H9 (cell line): ENCODE measurements around the gene HNF1B. TPM values are rescaled to one million over a fixed set of nuclear protein-coding genes. Genes with fewer than 3 reads are reported as not detected.

Source experiments
- DNase-seq: peaks from one replicate; pipeline ENCODE4 v3.0.0-alpha.2; 2017
- H2AFZ ChIP-seq: one replicate; pipeline ENCODE4 v1.6.1; 2013; ENCODE audit warnings: mild to moderate bottlenecking, low read length, control low read depth, moderate library complexity
- H2AK5ac ChIP-seq: 2 replicates; pipeline ENCODE4 v1.6.1; 2013; ENCODE audit warnings: low read length, control low read depth, mixed read lengths; ENCODE audit not compliant: insufficient read length
- H2BK120ac ChIP-seq: one replicate; pipeline ENCODE4 v1.6.1; 2013; ENCODE audit warnings: low read depth, mild to moderate bottlenecking, low read length, control low read depth, inconsistent platforms; ENCODE audit not compliant: poor library complexity, severe bottlenecking
- H2BK12ac ChIP-seq: 2 replicates; pipeline ENCODE4 v1.6.1; 2013; ENCODE audit warnings: low read length, control low read depth, mixed read lengths, low read depth; ENCODE audit not compliant: insufficient read length
- H2BK15ac ChIP-seq: 2 replicates; pipeline ENCODE4 v1.6.1; 2013; ENCODE audit warnings: low read depth, low read length, control low read depth
- H2BK20ac ChIP-seq: one replicate; pipeline ENCODE4 v1.6.1; 2013; ENCODE audit warnings: low read depth, mild to moderate bottlenecking, low read length, control low read depth, inconsistent platforms; ENCODE audit not compliant: poor library complexity, severe bottlenecking
- H2BK5ac ChIP-seq: 2 replicates; pipeline ENCODE4 v1.6.1; 2013; ENCODE audit warnings: low read length, control low read depth, mixed read lengths; ENCODE audit not compliant: insufficient read length
- H3K14ac ChIP-seq: 2 replicates; pipeline ENCODE4 v1.6.1; 2013; ENCODE audit warnings: low read length, control low read depth; ENCODE audit not compliant: insufficient read depth
- H3K18ac ChIP-seq: 2 replicates; pipeline ENCODE4 v1.6.1; 2013; ENCODE audit warnings: low read depth, mild to moderate bottlenecking, mixed read lengths, low read length, control low read depth; ENCODE audit not compliant: insufficient read length
- H3K23ac ChIP-seq: 2 replicates; pipeline ENCODE4 v1.6.1; 2013; ENCODE audit warnings: low read length, control low read depth, mixed read lengths, low read depth; ENCODE audit not compliant: insufficient read length
- H3K23me2 ChIP-seq: 2 replicates; pipeline ENCODE4 v1.6.1; 2013; ENCODE audit warnings: low read depth, mild to moderate bottlenecking, mixed read lengths, low read length, control low read depth; ENCODE audit not compliant: insufficient read length, poor library complexity, severe bottlenecking
- H3K27ac ChIP-seq: 2 replicates; pipeline ENCODE4 v1.5.1; 2013; ENCODE audit warnings: low read length, control low read depth, mixed read lengths, low read depth; ENCODE audit not compliant: insufficient read length
- H3K27me3 ChIP-seq: 2 replicates; pipeline ENCODE4 v1.6.1; 2013; ENCODE audit warnings: low read length, control low read depth, inconsistent platforms; ENCODE audit not compliant: insufficient read depth
- H3K4ac ChIP-seq: 2 replicates; pipeline ENCODE4 v1.6.1; 2013; ENCODE audit warnings: low read depth, mild to moderate bottlenecking, control low read depth, inconsistent platforms, low read length, moderate library complexity
- H3K4me1 ChIP-seq: 2 replicates; pipeline ENCODE4 v1.6.1; 2013; ENCODE audit warnings: low read length, control low read depth, inconsistent platforms; ENCODE audit not compliant: insufficient read depth
- H3K4me2 ChIP-seq: 2 replicates; pipeline ENCODE4 v1.6.1; 2013; ENCODE audit warnings: low read length, control low read depth, mixed read lengths; ENCODE audit not compliant: insufficient read length, insufficient read depth
- H3K56ac ChIP-seq: 2 replicates; pipeline ENCODE4 v1.6.1; 2013; ENCODE audit warnings: low read depth, mild to moderate bottlenecking, mixed read lengths, low read length, control low read depth; ENCODE audit not compliant: insufficient read length
- H3K79me1 ChIP-seq: 2 replicates; pipeline ENCODE4 v1.6.1; 2013; ENCODE audit warnings: low read depth, mild to moderate bottlenecking, moderate library complexity, low read length, control low read depth, inconsistent platforms; ENCODE audit not compliant: insufficient read depth, poor library complexity, severe bottlenecking
- H3K79me2 ChIP-seq: 2 replicates; pipeline ENCODE4 v1.6.1; 2013; ENCODE audit warnings: low read length, control low read depth, inconsistent platforms; ENCODE audit not compliant: insufficient read depth
- H3K9ac ChIP-seq: 2 replicates; pipeline ENCODE4 v1.6.1; 2013; ENCODE audit warnings: low read length, control low read depth, mixed read lengths; ENCODE audit not compliant: insufficient read length; ENCODE audit errors: extremely low read depth
- H3K9me3 ChIP-seq: one replicate; pipeline ENCODE4 v1.6.1; 2013; ENCODE audit warnings: low read depth, low read length, inconsistent platforms; ENCODE audit not compliant: control insufficient read depth
- H3T11ph ChIP-seq: one replicate; pipeline ENCODE4 v1.6.1; 2013; ENCODE audit warnings: mild to moderate bottlenecking, low read length, control low read depth, inconsistent platforms
- H4K20me1 ChIP-seq: one replicate; pipeline ENCODE4 v1.6.1; 2013; ENCODE audit not compliant: control insufficient read depth, insufficient read length, insufficient read depth
- H4K5ac ChIP-seq: 2 replicates; pipeline ENCODE4 v1.6.1; 2013; ENCODE audit warnings: low read depth, mild to moderate bottlenecking, mixed read lengths, low read length, control low read depth; ENCODE audit not compliant: insufficient read length
- H4K8ac ChIP-seq: replicated peaks from 2 replicates; pipeline ENCODE4 v1.6.1; 2013; ENCODE audit warnings: low read length, control low read depth, mixed read lengths, low read depth; ENCODE audit not compliant: insufficient read length
- H4K91ac ChIP-seq: 2 replicates; pipeline ENCODE4 v1.6.1; 2013; ENCODE audit warnings: low read depth, mild to moderate bottlenecking, moderate library complexity, mixed read lengths, low read length, control low read depth; ENCODE audit not compliant: insufficient read length
- H3K27ac Mint-ChIP-seq, 3 experiments: 2 replicates in 2 of 3; 3 replicates in 1 of 3; pipeline ENCODE4 v1.8.0; 2020 to 2021; ENCODE audit warnings: mixed read lengths in 3 of 3, mild to moderate bottlenecking in 1 of 3, moderate library complexity in 1 of 3
- H3K27me3 Mint-ChIP-seq: 2 replicates; pipeline ENCODE4 v1.8.0; 2021; ENCODE audit warnings: low read depth, mild to moderate bottlenecking, moderate library complexity, mixed read lengths
- H3K36me3 Mint-ChIP-seq, 3 experiments: 2 replicates in 2 of 3; 3 replicates in 1 of 3; pipeline ENCODE4 v1.8.0; 2020 to 2021; ENCODE audit warnings: low read depth in 3 of 3, mixed read lengths in 3 of 3; ENCODE audit not compliant: insufficient read depth in 1 of 3
- H3K4me1 Mint-ChIP-seq, 2 experiments: 2 replicates each; pipeline ENCODE4 v1.8.0; 2020; ENCODE audit warnings: mixed read lengths in 2 of 2
- H3K4me3 Mint-ChIP-seq, 2 experiments: 2 replicates in 1 of 2; 3 replicates in 1 of 2; pipeline ENCODE4 v1.8.0; 2020 to 2021; ENCODE audit warnings: mild to moderate bottlenecking in 2 of 2, mixed read lengths in 2 of 2, moderate library complexity in 1 of 2
- H3K9me3 Mint-ChIP-seq, 2 experiments: 2 replicates in 1 of 2; 3 replicates in 1 of 2; pipeline ENCODE4 v1.8.0; 2020; ENCODE audit warnings: mild to moderate bottlenecking in 2 of 2, mixed read lengths in 2 of 2, moderate library complexity in 1 of 2
- CTCF ChIP-seq: fragments of 200-600 bp; sonication (generic); conservative IDR thresholded peaks from 3 replicates; pipeline ENCODE4 v1.8.0; 2021; ENCODE audit warnings: antibody characterized with exemption, mild to moderate bottlenecking
- WGBS: extraction: QIAGEN DNeasy Blood & Tissue Kit; methylation state at CpG from one replicate; pipeline ENCODE4 v1.1.7; 2013; ENCODE audit warnings: missing lambda C conversion rate, low lambda C conversion rate, mixed read lengths; ENCODE audit not compliant: insufficient read length; ENCODE audit errors: extremely low coverage; 5-methylcytosine and 5-hydroxymethylcytosine counted together
- total RNA-seq: library from RNA; stranded (reverse); gene quantifications from 2 replicates; pipeline ENCODE4 v1.2.1, GENCODE V29; 2021

The HNF1B gene
- total RNA-seq, 1 experiment from 2014 or later: not detected

GRCh38 chr17:37750768-37751475, 6.1 kb upstream of the HNF1B start:
- no peak overlapping the region for H4K8ac ChIP-seq
- no peaks in the 10 kb centered on the region for H3K9me3 Mint-ChIP-seq
- no peak overlapping the region for H3K18ac ChIP-seq
- H3K4me1 ChIP-seq: no peaks in the 10 kb centered on the region
- no peak overlapping the region for H4K91ac ChIP-seq
- no peaks in the 10 kb centered on the region for H3K9me3 ChIP-seq
- H3K4me2 ChIP-seq: no peak overlapping the region
- H4K20me1 ChIP-seq: no peaks in the 10 kb centered on the region
- H3K4me3 Mint-ChIP-seq: no peak overlapping the region
- no peak overlapping the region for H2BK12ac ChIP-seq
- H3K27me3 Mint-ChIP-seq: peaks cover 73% of the 10 kb centered on the region
- H3K27me3 ChIP-seq: peaks cover 22% of the 10 kb centered on the region; the same call in 1 of the 2 replicates
- no peak overlapping the region for H3K23ac ChIP-seq
- H3K79me1 ChIP-seq: no peaks in the 10 kb centered on the region
- H2BK20ac ChIP-seq: no peak overlapping the region
- H2BK5ac ChIP-seq: no peak overlapping the region
- no peak for DNase-seq
- H3K56ac ChIP-seq: no peak overlapping the region
- H2BK15ac ChIP-seq: no peak overlapping the region
- TF ChIP-seq CTCF: no peak
- H3K4me1 Mint-ChIP-seq: no peaks in the 10 kb centered on the region; a peak in 2 of 4 replicates
- no peak overlapping the region for H3T11ph ChIP-seq
- H2BK120ac ChIP-seq: no peak overlapping the region
- H3K36me3 Mint-ChIP-seq: no peaks in the 10 kb centered on the region
- no peak overlapping the region for H3K9ac ChIP-seq
- no peak overlapping the region for H3K27ac ChIP-seq
- H3K27ac Mint-ChIP-seq: no peak overlapping the region
- WGBS: no CpG with 5 or more reads among the region's 10 CpGs
- no peaks in the 10 kb centered on the region for H3K79me2 ChIP-seq
- H3K4ac ChIP-seq: no peak overlapping the region
- H2AK5ac ChIP-seq: no peak overlapping the region
- no peak overlapping the region for H2AFZ ChIP-seq
- no peak overlapping the region for H4K5ac ChIP-seq
- no peaks in the 10 kb centered on the region for H3K23me2 ChIP-seq
- no peak overlapping the region for H3K14ac ChIP-seq
